Cardiac atrium fibroblast (primary cell): ENCODE data around the gene DGCR6L. TPM values are rescaled to one million over a fixed set of nuclear protein-coding genes. Genes with fewer than 3 reads are reported as not detected.

Experiments used
- total RNA-seq: library from RNA; depleted of rRNA; stranded (reverse); fragments of >200 nt; gene quantifications from 2 replicates; pipeline ENCODE4 v1.2.3, GENCODE V29; 2015

DGCR6L gene
- total RNA-seq, result 39.9 and 51.8 TPM in 2 replicates

DNA sequence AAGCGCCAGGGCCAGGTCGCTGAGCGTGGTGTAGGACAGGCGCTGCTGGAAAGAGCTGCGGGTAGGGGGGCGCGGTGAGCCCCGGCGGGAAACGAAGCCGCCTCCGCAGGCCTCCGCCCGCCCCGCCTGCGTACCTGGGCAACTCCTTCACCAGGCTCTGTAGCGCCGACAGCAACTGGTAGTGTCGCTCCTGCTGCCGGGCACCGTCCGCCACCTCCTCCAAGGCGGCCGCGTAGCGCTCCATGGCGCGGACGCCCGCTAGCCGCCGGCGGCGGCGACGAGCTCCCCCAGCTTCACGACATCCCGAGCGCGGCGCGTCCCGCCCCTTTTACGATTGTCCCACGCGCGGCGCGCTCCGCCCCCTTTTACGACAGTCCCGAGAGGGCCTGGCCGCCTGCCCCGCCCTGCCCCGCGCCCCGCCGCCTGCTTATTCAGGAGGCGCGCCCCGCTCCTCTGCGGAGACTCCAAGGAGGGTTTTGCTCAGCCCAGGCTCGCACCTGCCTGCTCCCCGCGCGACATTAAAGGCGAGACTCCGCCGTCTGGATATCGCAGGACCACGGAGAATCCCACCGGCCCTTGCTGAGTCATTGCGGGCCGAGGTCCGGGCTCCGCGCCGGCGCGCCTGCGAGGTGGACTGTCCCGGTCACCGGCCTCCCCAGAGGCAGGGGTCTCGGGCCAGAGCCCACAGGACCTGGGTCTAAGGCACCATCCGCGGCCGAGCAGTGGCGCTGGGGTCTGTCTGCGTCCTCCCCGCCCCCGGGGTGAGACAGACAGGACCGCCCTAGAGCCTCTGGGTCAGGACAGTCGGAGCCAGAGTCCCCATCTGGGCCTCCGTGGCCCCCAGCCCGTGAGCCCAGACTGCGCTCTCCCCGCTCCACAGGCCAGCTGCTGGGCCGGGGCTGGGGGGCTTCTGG is at the start of gene DGCR6L:
DGCR6L (minus strand) TSS at position 316 of the 914 bp plus-strand sequence; CDS start at position 244, 72 bp downstream.

GRCh38 chr22:20268279-20269012 is 51.4 kb downstream of the DGCR6L start, which contains the start of gene RTN4R:
Gene RTN4R (minus strand): TSS chr22:20268318. CDS start chr22:20268092, 226 bp downstream.

Other genes starting within 250 kb of the DGCR6L start
- 18.6 and 22.4 TPM in 2 replicates for gene DGCR8, start 239.8 kb downstream of the DGCR6L start, total RNA-seq
- 156 and 256 TPM in 2 replicates for gene RANBP1, start 204.0 kb downstream of the DGCR6L start, total RNA-seq
- gene TRMT2A, start 202.8 kb downstream of the DGCR6L start, total RNA-seq, result 29.3 and 33.0 TPM in 2 replicates
- gene ZDHHC8, start 188.3 kb downstream of the DGCR6L start, total RNA-seq, result 10.9 and 38.3 TPM in 2 replicates
- 0.49 and 10.1 TPM in 2 replicates for gene CCDC188, start 169.0 kb downstream of the DGCR6L start, total RNA-seq
- gene RTN4R, start 51.7 kb downstream of the DGCR6L start, total RNA-seq, result 0.54 and 0.97 TPM in 2 replicates
- 7.5 and 9.2 TPM in 2 replicates for gene ZNF74, start 74.1 kb upstream of the DGCR6L start, total RNA-seq
- 32.1 and 32.9 TPM in 2 replicates for gene SCARF2, start 117.8 kb upstream of the DGCR6L start, total RNA-seq
- gene KLHL22, start 175.7 kb upstream of the DGCR6L start, total RNA-seq, result 21.4 and 26.2 TPM in 2 replicates
- gene MED15, start 187.6 kb upstream of the DGCR6L start, total RNA-seq, result 31.1 and 36.6 TPM in 2 replicates